Parathyroid adenoma (tissue), 2 donors: ENCODE results near the gene TRPV6.

Experiments
- H2AFZ ChIP-seq: fragments of 300-600 bp; sonication (generic); one replicate; pipeline ENCODE4 v1.7.0; 2017; ENCODE audit warnings: antibody characterized with exemption, mild to moderate bottlenecking
- H3K27ac ChIP-seq: fragments of 300-600 bp; sonication (generic); one replicate; pipeline ENCODE4 v1.7.0; 2017
- H3K27me3 ChIP-seq: fragments of 300-600 bp; sonication (generic); one replicate; pipeline ENCODE4 v1.7.0; 2017; ENCODE audit warnings: low read length; ENCODE audit not compliant: control insufficient read depth, insufficient read depth
- H3K36me3 ChIP-seq: fragments of 300-600 bp; sonication (generic); one replicate; pipeline ENCODE4 v1.7.0; 2017; ENCODE audit warnings: low read length; ENCODE audit not compliant: control insufficient read depth, insufficient read depth
- H3K4me1 ChIP-seq: fragments of 300-600 bp; sonication (generic); one replicate; pipeline ENCODE4 v1.7.0; 2017; ENCODE audit warnings: control low read depth
- H3K4me2 ChIP-seq: fragments of 300-600 bp; sonication (generic); one replicate; pipeline ENCODE4 v1.7.0; 2017; ENCODE audit warnings: low read length
- H3K4me3 ChIP-seq: fragments of 300-600 bp; sonication (generic); one replicate; pipeline ENCODE4 v1.7.0; 2017; ENCODE audit warnings: low read depth, low read length
- H3K79me2 ChIP-seq: fragments of 300-600 bp; sonication (generic); one replicate; pipeline ENCODE4 v1.7.0; 2017; ENCODE audit warnings: control low read depth
- H3K9ac ChIP-seq: fragments of 300-600 bp; sonication (generic); one replicate; pipeline ENCODE4 v1.7.0; 2017; ENCODE audit warnings: mild to moderate bottlenecking
- H3K9me3 ChIP-seq: fragments of 300-600 bp; sonication (generic); one replicate; pipeline ENCODE4 v1.7.0; 2017; ENCODE audit warnings: low read length; ENCODE audit not compliant: control insufficient read depth
- CTCF ChIP-seq: fragments of 300-600 bp; sonication (generic); IDR thresholded peaks from one replicate; pipeline ENCODE4 v1.7.0; 2017; ENCODE audit warnings: antibody characterized with exemption, mild to moderate bottlenecking
- donor health status: primary hyperparathyroidism.

The TRPV6 gene

DNA sequence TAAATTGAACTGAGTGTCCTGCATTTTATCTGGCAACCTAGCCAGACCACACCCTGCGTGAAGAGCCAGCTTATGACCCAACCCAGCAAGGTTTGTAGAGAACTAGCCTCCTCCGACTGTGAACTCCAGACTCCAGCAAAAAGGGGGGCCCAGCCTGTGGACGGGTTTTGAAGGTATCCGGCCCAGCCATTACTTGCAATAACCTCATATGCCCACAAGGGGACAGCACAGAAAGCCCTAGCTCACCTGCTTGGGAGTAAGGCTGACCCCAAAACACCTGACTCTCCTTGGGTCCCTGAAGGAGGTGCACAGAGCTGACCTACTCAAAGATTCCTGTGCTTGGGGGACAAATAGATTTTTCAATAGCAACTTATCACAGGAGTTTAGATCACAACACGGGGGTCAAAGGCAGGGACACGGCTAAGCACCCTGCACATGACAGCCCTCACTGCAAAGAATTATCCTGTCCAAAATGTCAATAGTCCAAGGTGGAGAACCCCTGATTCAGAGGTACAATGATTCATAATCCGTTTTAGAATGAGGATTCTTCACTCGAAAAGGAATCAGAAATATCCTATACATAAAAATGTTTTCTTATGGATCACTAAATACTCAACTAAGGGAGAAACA is 4.6 kb downstream of the TRPV6 start:
- H3K27me3 ChIP-seq, result no peaks in the 10 kb centered on the region

GRCh38 chr7:142879060-142879459 is 6.5 kb downstream of the TRPV6 start:
- Histone ChIP-seq H3K27ac (no peak overlapping the region), H2AFZ (no peak overlapping the region)

More for the DNA sequence above, 4.6 kb downstream of the TRPV6 start:
- Histone ChIP-seq H3K4me2 (no peak overlapping the region), H2AFZ (no peak overlapping the region), H3K27ac (no peak overlapping the region), H3K9ac (no peak overlapping the region), H3K36me3 (no peaks in the 10 kb centered on the region), H3K79me2 (no peaks in the 10 kb centered on the region), H3K4me1 (peaks cover 6% of the 10 kb centered on the region), H3K9me3 (no peaks in the 10 kb centered on the region), H3K4me3 (no peak overlapping the region)
- TF ChIP-seq CTCF, result peak; percentile 82

GRCh38 chr7:142878315-142878714 is 7.2 kb downstream of the TRPV6 start:
- no peak overlapping the region for H3K4me3 ChIP-seq

More at GRCh38 chr7:142879060-142879459, 6.5 kb downstream of the TRPV6 start:
- Histone ChIP-seq H3K4me1 (no peaks in the 10 kb centered on the region), H3K79me2 (no peaks in the 10 kb centered on the region), H3K4me2 (no peak overlapping the region), H3K9me3 (no peaks in the 10 kb centered on the region), H3K36me3 (no peaks in the 10 kb centered on the region), H3K4me3 (no peak overlapping the region), H3K27me3 (no peaks in the 10 kb centered on the region), H3K9ac (no peak overlapping the region)
- no peak for TF ChIP-seq CTCF

DNA sequence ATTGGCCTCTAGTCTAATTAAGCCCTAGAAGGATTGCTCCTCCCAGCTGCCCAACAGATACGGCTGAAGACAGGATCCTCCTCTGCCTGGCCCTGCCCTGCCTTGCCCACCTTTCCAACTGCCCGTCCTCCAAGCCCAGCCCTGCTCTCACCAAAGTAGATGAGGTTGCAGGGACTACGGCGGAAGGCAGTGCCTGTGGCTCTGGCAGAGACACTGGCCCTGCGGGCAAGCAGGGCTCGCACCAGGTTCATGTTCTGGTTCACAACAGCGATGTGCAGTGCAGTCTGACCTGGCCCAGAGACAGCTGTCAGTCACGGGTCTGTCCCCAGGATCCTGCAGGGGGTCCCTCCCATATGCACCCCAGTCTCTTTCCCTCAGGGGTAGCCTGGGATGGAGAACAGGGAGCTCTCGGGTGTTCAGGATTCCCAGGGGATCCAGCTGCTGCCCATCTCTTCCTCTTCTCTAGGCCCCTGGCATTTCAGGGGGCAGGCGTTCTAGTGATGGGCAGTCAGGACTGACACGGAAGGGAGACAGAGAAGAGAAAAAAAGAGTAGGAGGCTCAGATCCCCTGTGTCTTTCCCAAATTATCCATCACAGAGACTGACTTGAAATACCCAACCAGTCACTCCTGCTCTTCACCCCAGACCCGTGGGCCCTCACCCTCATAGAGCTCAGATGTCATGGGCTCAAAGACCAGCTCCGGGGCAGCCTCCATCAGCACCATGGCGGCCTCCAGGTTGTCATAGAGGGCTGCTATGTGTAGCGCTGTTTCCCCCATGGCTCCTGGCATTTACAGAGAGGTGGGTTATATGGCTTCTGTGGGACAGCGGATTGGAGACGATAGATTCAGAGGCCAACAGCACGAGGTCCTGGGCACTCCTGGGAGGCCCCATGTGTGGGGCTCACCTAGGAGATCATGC is 8.3 kb downstream of the TRPV6 start:
- H3K27ac ChIP-seq, result no peak overlapping the region
- H2AFZ ChIP-seq, result no peak overlapping the region

More at GRCh38 chr7:142878315-142878714, 7.2 kb downstream of the TRPV6 start:
- Histone ChIP-seq H3K36me3 (no peaks in the 10 kb centered on the region), H3K27me3 (no peaks in the 10 kb centered on the region), H2AFZ (no peak overlapping the region), H3K79me2 (no peaks in the 10 kb centered on the region), H3K4me2 (no peak overlapping the region), H3K9me3 (no peaks in the 10 kb centered on the region), H3K27ac (no peak overlapping the region), H3K4me1 (no peaks in the 10 kb centered on the region), H3K9ac (no peak overlapping the region)
- no peak for TF ChIP-seq CTCF

More for the DNA sequence above, 8.3 kb downstream of the TRPV6 start:
- no peak overlapping the region for H3K4me3 ChIP-seq
- H3K36me3 ChIP-seq, result no peaks in the 10 kb centered on the region
- H3K79me2 ChIP-seq, result no peaks in the 10 kb centered on the region
- H3K4me2 ChIP-seq, result no peak overlapping the region
- H3K9ac ChIP-seq, result no peak overlapping the region
- no peak for TF ChIP-seq CTCF
- no peaks in the 10 kb centered on the region for H3K9me3 ChIP-seq
- no peaks in the 10 kb centered on the region for H3K27me3 ChIP-seq
- no peaks in the 10 kb centered on the region for H3K4me1 ChIP-seq
